Measurements from ENCODE around the gene GSC2.

DNA sequence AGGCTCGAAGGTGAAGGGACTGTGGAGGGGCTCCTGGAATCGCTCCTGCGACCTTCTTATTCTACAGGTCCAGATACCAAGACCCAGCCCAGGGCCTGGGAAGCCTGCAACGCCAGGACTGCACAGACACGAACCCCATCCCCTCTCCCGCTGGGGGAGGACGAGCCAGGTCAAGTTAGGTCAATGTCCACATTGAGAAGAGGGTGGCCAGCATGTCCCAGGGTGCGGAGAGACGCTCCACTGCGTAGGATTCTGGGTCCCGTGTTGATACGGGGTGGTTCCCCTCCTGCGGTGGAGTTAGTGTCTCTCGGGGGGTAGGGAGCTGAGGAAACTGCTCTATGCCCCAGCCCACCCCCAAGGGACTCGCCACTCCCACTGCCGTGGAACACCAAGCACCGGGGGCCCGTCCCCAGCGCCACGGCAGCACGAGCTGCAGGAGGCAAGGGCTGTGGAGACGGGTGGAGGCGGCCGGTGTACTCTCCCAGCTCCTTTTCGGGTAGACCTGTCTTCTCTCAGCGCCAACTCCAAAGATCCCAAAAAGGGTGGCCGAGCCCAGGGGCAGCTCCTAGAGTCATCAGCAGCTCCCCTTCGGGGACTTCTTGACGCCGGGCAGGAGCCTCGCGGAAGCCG, 1.6 kb downstream of the GSC2 start:
- TF ChIP-seq, protein P1, sequence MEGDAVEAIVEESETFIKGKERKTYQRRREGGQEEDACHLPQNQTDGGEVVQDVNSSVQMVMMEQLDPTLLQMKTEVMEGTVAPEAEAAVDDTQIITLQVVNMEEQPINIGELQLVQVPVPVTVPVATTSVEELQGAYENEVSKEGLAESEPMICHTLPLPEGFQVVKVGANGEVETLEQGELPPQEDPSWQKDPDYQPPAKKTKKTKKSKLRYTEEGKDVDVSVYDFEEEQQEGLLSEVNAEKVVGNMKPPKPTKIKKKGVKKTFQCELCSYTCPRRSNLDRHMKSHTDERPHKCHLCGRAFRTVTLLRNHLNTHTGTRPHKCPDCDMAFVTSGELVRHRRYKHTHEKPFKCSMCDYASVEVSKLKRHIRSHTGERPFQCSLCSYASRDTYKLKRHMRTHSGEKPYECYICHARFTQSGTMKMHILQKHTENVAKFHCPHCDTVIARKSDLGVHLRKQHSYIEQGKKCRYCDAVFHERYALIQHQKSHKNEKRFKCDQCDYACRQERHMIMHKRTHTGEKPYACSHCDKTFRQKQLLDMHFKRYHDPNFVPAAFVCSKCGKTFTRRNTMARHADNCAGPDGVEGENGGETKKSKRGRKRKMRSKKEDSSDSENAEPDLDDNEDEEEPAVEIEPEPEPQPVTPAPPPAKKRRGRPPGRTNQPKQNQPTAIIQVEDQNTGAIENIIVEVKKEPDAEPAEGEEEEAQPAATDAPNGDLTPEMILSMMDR (conservative IDR thresholded peaks at IDR 0.05; ENCODE audit: low read depth, low read length): no peak
- TF ChIP-seq RAD21 (IDR thresholded peaks at IDR 0.05; ENCODE audit: low read length) (no peak), MAFK (IDR thresholded peaks at IDR 0.05; ENCODE audit: low read depth, low read length) (no peak), USF2 (IDR thresholded peaks at IDR 0.05; ENCODE audit: low read depth, low read length) (no peak), POLR2A (IDR thresholded peaks at IDR 0.05; ENCODE audit: low read depth, low read length) (no peak), BHLHE40 (IDR thresholded peaks at IDR 0.05; ENCODE audit: low read depth, low read length) (no peak), MXI1 (IDR thresholded peaks at IDR 0.05; ENCODE audit: borderline replicate concordance, low read depth, low read length) (no peak), RCOR1 (IDR thresholded peaks at IDR 0.05; ENCODE audit: insufficient replicate concordance, low read length) (no peak), SMC3 (IDR thresholded peaks at IDR 0.05; ENCODE audit: low read depth, low read length) (no peak), NFE2L2 (IDR thresholded peaks at IDR 0.05; ENCODE audit: low read depth, low read length) (no peak), RFX5 (IDR thresholded peaks at IDR 0.05; ENCODE audit: low read depth, low read length) (no peak), FOS (IDR thresholded peaks at IDR 0.05; ENCODE audit: low read depth, low read length) (no peak)
- TF ChIP-seq, protein P2, sequence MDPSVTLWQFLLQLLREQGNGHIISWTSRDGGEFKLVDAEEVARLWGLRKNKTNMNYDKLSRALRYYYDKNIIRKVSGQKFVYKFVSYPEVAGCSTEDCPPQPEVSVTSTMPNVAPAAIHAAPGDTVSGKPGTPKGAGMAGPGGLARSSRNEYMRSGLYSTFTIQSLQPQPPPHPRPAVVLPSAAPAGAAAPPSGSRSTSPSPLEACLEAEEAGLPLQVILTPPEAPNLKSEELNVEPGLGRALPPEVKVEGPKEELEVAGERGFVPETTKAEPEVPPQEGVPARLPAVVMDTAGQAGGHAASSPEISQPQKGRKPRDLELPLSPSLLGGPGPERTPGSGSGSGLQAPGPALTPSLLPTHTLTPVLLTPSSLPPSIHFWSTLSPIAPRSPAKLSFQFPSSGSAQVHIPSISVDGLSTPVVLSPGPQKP (IDR thresholded peaks at IDR 0.05; ENCODE audit: borderline replicate concordance, low read depth, low read length): no peak

Measured in IMR-90 (cell line).